HepG2 (cell line): ENCODE results near the gene AHSA1. TPM values are rescaled to one million over a fixed set of nuclear protein-coding genes. Genes with fewer than 3 reads are reported as not detected.

ENCODE experiments used
- ATAC-seq: fragments of 200-7000 bp; cut with Tn5 transposase; 3 replicates; pipeline ENCODE4 v1.9.1; 2020; ENCODE audit warnings: mild to moderate bottlenecking, moderate library complexity
- BruUV-seq: library from RNA; stranded (reverse); fragments of 400-500 nt; replicated peaks from 2 replicates; lab custom pipeline; 2021; lab: Mats Ljungman, UMichigan
- CTCF ChIA-PET: fragments of 300-600 bp; formaldehyde crosslinking; extraction: SDS; loops from one replicate; lab custom pipeline; 2021; ENCODE audit warnings: low total read pairs, inconsistent platforms, low intra/inter-chr PET ratio; lab: Yijun Ruan, JAX
- POLR2A ChIA-PET: fragments of 350-600 bp; sonication (Branson Sonifier 250); formaldehyde crosslinking; loops from one replicate; lab custom pipeline; 2020; ENCODE audit warnings: antibody characterized with exemption, inconsistent platforms; lab: Yijun Ruan, JAX
- DNase-seq: peaks from one replicate; pipeline ENCODE4 v3.0.0-alpha.2; 2015; ENCODE audit warnings: low spot score
- FAIRE-seq: peaks from 3 replicates; lab custom pipeline; 2011; peaks lifted over from hg19 to GRCh38; lab: Jason Lieb, UNC
- H2AFZ ChIP-seq: one replicate; pipeline ENCODE4 v1.6.1; 2011; ENCODE audit warnings: low read length, inconsistent platforms
- H3K27ac ChIP-seq: fragments of 300-600 bp; 3 replicates; pipeline ENCODE4 v1.8.0; 2011; ENCODE audit warnings: mixed run types, mild to moderate bottlenecking, mixed read lengths, low read length, inconsistent platforms; ENCODE audit not compliant: insufficient read depth; ENCODE audit errors: extremely low read length
- H3K27me3 ChIP-seq, 2 experiments: fragments of 200-600 bp in 1 of 2; 2 replicates in 1 of 2; 3 replicates in 1 of 2; pipeline versions ENCODE4 v1.6.0 to v1.8.0; 2011; ENCODE audit warnings: low read length in 2 of 2, mild to moderate bottlenecking in 2 of 2, moderate library complexity in 2 of 2, inconsistent platforms in 1 of 2; ENCODE audit not compliant: insufficient read depth in 2 of 2, control insufficient read depth in 1 of 2
- H3K36me3 ChIP-seq, 2 experiments: fragments of 200-600 bp in 1 of 2; replicated peaks in 1 of 2; 2 replicates in 1 of 2; 3 replicates in 1 of 2; pipeline versions ENCODE4 v1.5.1 to v1.8.0; 2011; ENCODE audit warnings: low read length in 2 of 2, inconsistent platforms in 1 of 2; ENCODE audit not compliant: insufficient read depth in 2 of 2, control insufficient read depth in 1 of 2
- H3K4me1 ChIP-seq: 2 replicates; pipeline ENCODE4 v1.5.1; 2012; ENCODE audit warnings: low read length, inconsistent platforms; ENCODE audit not compliant: insufficient read depth
- H3K4me2 ChIP-seq: 2 replicates; pipeline ENCODE4 v1.6.0; 2011; ENCODE audit warnings: low read depth, low read length, inconsistent platforms
- H3K4me3 ChIP-seq, 3 experiments: fragments of 200-600 bp in 1 of 3; sonication (generic), shearing (Covaris generic) in 1 of 3; replicated peaks in 1 of 3; 2 replicates each; pipeline ENCODE4 v1.5.1; 2011 to 2016; ENCODE audit warnings: low read length in 3 of 3, inconsistent platforms in 2 of 3, low read depth in 2 of 3, mild to moderate bottlenecking in 2 of 3, control low read depth in 1 of 3, mixed read lengths in 1 of 3; ENCODE audit not compliant: insufficient read depth in 1 of 3
- H3K79me2 ChIP-seq: one replicate; pipeline ENCODE4 v1.6.1; 2011; ENCODE audit warnings: low read length, inconsistent platforms; ENCODE audit not compliant: insufficient read depth
- H3K9ac ChIP-seq: 2 replicates; pipeline ENCODE4 v1.6.0; 2011; ENCODE audit warnings: mild to moderate bottlenecking, low read depth, low read length, inconsistent platforms; ENCODE audit not compliant: insufficient read depth
- H3K9me3 ChIP-seq: 2 replicates; pipeline ENCODE4 v1.5.1; 2012; ENCODE audit warnings: mild to moderate bottlenecking, low read length
- H4K20me1 ChIP-seq: 2 replicates; pipeline ENCODE4 v1.6.0; 2011; ENCODE audit warnings: inconsistent platforms, mild to moderate bottlenecking, low read length, moderate library complexity; ENCODE audit not compliant: insufficient read depth
- CEBPZ ChIP-seq: IDR thresholded peaks from 2 replicates; pipeline ENCODE4 v1.6.1; 2012; ENCODE audit warnings: low read length, improper control_type of control experiment
- CREM ChIP-seq, 2 experiments: sonication (generic) in 1 of 2; formaldehyde crosslinking in 1 of 2; IDR thresholded peaks; 2 replicates each; pipeline versions ENCODE4 v1.4.0 to v1.6.1; 2016 to 2020; ENCODE audit warnings: antibody characterized with exemption in 1 of 2, mild to moderate bottlenecking in 1 of 2, missing genetic modification reagents in 1 of 2
- FOXO4 ChIP-seq: sonication (generic); formaldehyde crosslinking; conservative IDR thresholded peaks from 2 replicates; pipeline ENCODE4 v1.8.1; 2023; ENCODE audit warnings: missing genetic modification reagents
- GFI1 ChIP-seq: sonication (generic); formaldehyde crosslinking; IDR thresholded peaks from 2 replicates; pipeline ENCODE4 v1.5.0; 2020; ENCODE audit warnings: missing genetic modification reagents, mild to moderate bottlenecking, borderline replicate concordance
- HOMEZ ChIP-seq: IDR thresholded peaks from 2 replicates; pipeline ENCODE4 v1.6.1; 2016; ENCODE audit warnings: low read depth
- JDP2 ChIP-seq: sonication (generic); formaldehyde crosslinking; IDR thresholded peaks from 2 replicates; pipeline ENCODE4 v1.8.1; 2022; ENCODE audit warnings: missing genetic modification reagents, borderline replicate concordance
- MAZ ChIP-seq, 2 experiments: sonication (generic) in 1 of 2; formaldehyde crosslinking in 1 of 2; IDR thresholded peaks; 2 replicates each; pipeline versions ENCODE4 v1.5.0 to v1.6.1; 2012 to 2020; ENCODE audit warnings: low read depth in 2 of 2, mild to moderate bottlenecking in 2 of 2, borderline replicate concordance in 1 of 2, improper control_type of control experiment in 1 of 2, low read length in 1 of 2, missing genetic modification reagents in 1 of 2, moderate library complexity in 1 of 2
- MEIS1 ChIP-seq: sonication (generic); formaldehyde crosslinking; IDR thresholded peaks from 2 replicates; pipeline ENCODE4 v1.9.0; 2021; ENCODE audit warnings: mild to moderate bottlenecking, missing genetic modification reagents, moderate library complexity, borderline replicate concordance
- PRMT3 ChIP-seq: sonication (generic); formaldehyde crosslinking; IDR thresholded peaks from 2 replicates; pipeline ENCODE4 v1.8.1; 2022; ENCODE audit warnings: low read depth, mild to moderate bottlenecking, moderate library complexity, missing genetic modification reagents, borderline replicate concordance
- ZNF256 ChIP-seq: sonication (generic); formaldehyde crosslinking; conservative IDR thresholded peaks from 2 replicates; pipeline ENCODE4 v1.4.0; 2020; ENCODE audit warnings: missing genetic modification reagents
- WGBS: methylation state at CpG from one replicate; pipeline ENCODE4 v1.1.6; 2017; ENCODE audit warnings: low lambda C conversion rate; 5-methylcytosine and 5-hydroxymethylcytosine counted together
- in situ Hi-C: cut with HindIII; loops from 2 replicates; pipeline ENCODE4 v1.10.0; 2017; ENCODE audit warnings: low pct_unique_long_range_greater_than_20kb; ENCODE audit not compliant: extremely low pct_ligation_motif_present
- intact Hi-C: fragments of 100-400 bp; cut with micrococcal nuclease; formaldehyde crosslinking; loops from one replicate; pipeline ENCODE4 v1.10.0; 2022; ENCODE audit not compliant: unreplicated experiment
- polyA plus RNA-seq, 8 experiments: library from polyadenylated mRNA; depleted of rRNA in 3 of 8; stranded (reverse) in 7 of 8; unstranded in 1 of 8; fragments of >200 nt; fragmentation: Illumina TruSeq in 4 of 8; extraction: Trizol in 4 of 8; gene quantifications; 2 replicates each; pipeline versions ENCODE4 v1.2.1 to v1.2.3, GENCODE V29; 2011 to 2016; ENCODE audit warnings: low read depth in 4 of 8, missing spikeins in 1 of 8, mixed read lengths in 1 of 8; ENCODE audit not compliant: insufficient read depth in 1 of 8
- total RNA-seq, 5 experiments: library from RNA; depleted of rRNA; stranded (reverse); fragments of >200 nt; fragmentation: Illumina TruSeq; extraction: Trizol; gene quantifications; 2 replicates each; pipeline ENCODE4 v1.2.3, GENCODE V29; 2016; ENCODE audit warnings: low read depth in 1 of 5

AHSA1 gene
- total and polyA plus RNA-seq, 2 of the 13 experiments (the other 11 are each of a cell fraction or from before 2014, with no cell fraction given): 113 to 241 TPM

- Histone ChIP-seq H4K20me1 (no peaks in the 10 kb centered on the region), H3K9me3 (no peaks in the 10 kb centered on the region), H3K36me3 (peaks cover 4 to 22% of the 10 kb centered on the region in 2 experiments; a peak in 3 of 5 replicates), H3K9ac (no peak overlapping the region), H3K4me3 (no peak overlapping the region), H3K79me2 (no peaks in the 10 kb centered on the region), H2AFZ (no peak overlapping the region), H3K27me3 (no peaks in the 10 kb centered on the region), H3K27ac (no peak overlapping the region), H3K4me1 (peaks cover 29% of the 10 kb centered on the region), H3K4me2 (no peak overlapping the region)
- in situ Hi-C loops: no loop called here
- intact Hi-C loops: no loop called here
- DNase-seq: no peak
- ATAC-seq: no peak
- TF ChIP-seq ZNF256 (no peak), FOXO4 (CRISPR knock-in tag) (0 out of 2 replicates have a peak, but pooled peaks have one; percentile 12)
- no peak for FAIRE-seq
- ChIA-PET POLR2A (no interaction called here), CTCF (no interaction called here)
- no TSS peak for BruUV-seq
- 95% methylated on average over 8 of the region's 8 CpGs for WGBS
These were observed 53.7 kb downstream of the AHSA1 start for GRCh38 chr14:77511486-77512162.

GRCh38 chr14:77516126-77516525 is 58.2 kb downstream of the AHSA1 start:
- FAIRE-seq: no peak
- TF ChIP-seq PRMT3 (CRISPR knock-in tag): no peak
- no peak for TF ChIP-seq MAZ (IDR thresholded peaks at IDR 0.05; ENCODE audit: borderline replicate concordance, low read depth, low read length)
- TF ChIP-seq MAZ (CRISPR knock-in tag; IDR thresholded peaks at IDR 0.05; ENCODE audit: low read depth): no peak
- TF ChIP-seq CEBPZ: no peak
- no peak for TF ChIP-seq GFI1 (CRISPR knock-in tag)
- no peak for TF ChIP-seq MEIS1
- no peak for TF ChIP-seq CREM (IDR thresholded peaks at IDR 0.05)
- TF ChIP-seq CREM (CRISPR knock-in tag; IDR thresholded peaks at IDR 0.05): no peak
- TF ChIP-seq JDP2 (CRISPR knock-in tag): no peak
- no peak for TF ChIP-seq HOMEZ (CRISPR knock-in tag)

More at GRCh38 chr14:77516126-77516525, 58.2 kb downstream of the AHSA1 start:
- no peak overlapping the region for H3K4me2 ChIP-seq
- in situ Hi-C loops (no loop called here), intact Hi-C loops (no loop called here)
- H4K20me1 ChIP-seq: no peaks in the 10 kb centered on the region
- H3K4me1 ChIP-seq: no peaks in the 10 kb centered on the region
- ChIA-PET POLR2A (no interaction called here), CTCF (no interaction called here)
- H2AFZ ChIP-seq: no peak overlapping the region
- H3K9me3 ChIP-seq: no peaks in the 10 kb centered on the region
- no peak overlapping the region for H3K4me3 ChIP-seq
- no peaks in the 10 kb centered on the region for H3K79me2 ChIP-seq
- H3K36me3 ChIP-seq: peaks cover 7 to 48% of the 10 kb centered on the region in 2 experiments; a peak in 4 of 5 replicates
- no peak for ATAC-seq
- no peak overlapping the region for H3K9ac ChIP-seq
- no peak overlapping the region for H3K27ac ChIP-seq
- BruUV-seq: no TSS peak
- no peaks in the 10 kb centered on the region for H3K27me3 ChIP-seq
- DNase-seq: no peak
